Activated CD4-positive, alpha-beta T cell treated with anti-CD3 and anti-CD28 coated beads, Interleukin-2, Interleukin-4, amounts not matched to agents 100 ng/mL and 50 ng/mL, durations not matched to agents 16 hours and 8 hours (primary cell): ENCODE results near the gene RNASE7.
"Not testable (repeated sequence)": the region's sequence is repeated elsewhere in the genome, so short reads cannot be mapped to it uniquely, and the experiment has no call there.

ENCODE experiments used
- DNase-seq: peaks from one replicate; pipeline ENCODE4 v3.0.0-alpha.2; 2020; ENCODE audit warnings: low spot score

RNASE7 gene

DNA sequence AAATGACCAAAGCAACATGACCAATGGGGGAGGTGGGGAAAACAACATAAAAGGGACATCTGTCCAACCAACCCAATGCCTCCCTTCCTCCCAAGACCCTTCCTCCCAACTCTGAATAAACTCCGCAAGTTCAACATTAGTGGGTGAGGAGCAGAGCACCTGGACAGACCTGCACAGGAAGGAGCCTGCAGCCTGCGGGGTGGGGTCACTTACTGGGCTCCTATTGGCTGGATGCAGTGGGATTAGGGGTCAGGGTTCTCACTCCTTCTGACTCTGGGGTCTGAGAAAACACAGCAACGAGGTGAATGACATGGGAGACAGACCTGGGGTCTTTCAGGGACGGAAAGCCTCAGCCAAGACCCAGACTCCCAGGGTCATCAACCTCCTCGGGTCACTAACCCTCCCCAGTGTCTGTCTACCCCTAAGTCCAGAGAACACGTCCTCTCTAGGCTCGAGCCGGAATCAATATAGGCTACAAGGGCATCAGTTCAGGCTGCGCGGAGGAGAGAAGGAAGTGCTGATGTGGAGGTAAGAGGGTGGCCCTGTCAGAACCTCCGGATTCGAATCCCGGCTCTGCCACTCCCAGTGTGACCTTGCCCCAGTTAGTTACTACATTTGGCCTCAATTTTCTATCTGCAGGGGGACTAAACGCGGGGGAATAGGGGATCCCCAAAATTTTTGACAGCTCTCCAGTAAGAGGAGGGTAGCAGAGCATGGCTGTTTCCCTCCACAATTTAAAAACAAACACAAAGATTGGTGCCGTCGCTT is 18.2 kb upstream of the RNASE7 start:
- no peak for DNase-seq

DNA sequence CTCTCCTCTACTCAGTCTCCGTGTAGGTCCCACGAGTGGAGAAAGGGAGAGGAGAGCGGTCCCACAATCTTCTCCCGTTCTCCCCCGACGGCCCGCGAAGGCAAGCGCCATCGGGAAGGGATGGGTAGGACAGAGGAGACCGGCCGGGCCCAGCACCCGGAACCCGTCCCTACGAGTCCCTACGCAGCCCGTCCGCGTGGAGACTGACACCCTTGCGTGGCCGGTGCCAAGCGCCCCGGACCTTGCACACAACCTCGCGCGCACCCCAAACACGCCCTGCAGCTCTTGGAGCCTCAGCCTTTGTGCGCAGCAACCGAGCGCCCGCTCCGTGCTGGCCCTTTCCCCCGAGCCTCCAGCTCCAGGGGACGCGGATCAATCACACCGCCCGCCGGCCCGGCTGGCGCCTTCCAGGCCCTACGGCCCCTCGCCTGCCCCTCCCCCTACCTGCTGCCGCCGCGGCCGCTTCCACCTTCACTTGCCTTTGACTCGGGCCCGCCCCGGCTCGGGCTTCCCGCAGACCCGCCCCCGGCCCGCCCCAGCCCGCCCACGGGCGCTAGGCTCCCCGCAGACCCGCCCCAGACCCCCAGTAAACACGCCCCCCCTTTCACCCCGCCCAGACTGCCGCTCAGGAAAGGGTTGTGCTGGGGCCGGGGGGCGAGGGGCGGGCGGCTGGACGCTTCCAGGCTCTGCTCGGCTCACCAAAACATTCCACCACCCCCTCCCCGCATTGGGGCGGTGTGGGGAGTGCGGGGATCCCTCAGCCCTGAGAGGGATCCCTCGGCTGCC is 17.4 kb upstream of the RNASE7 start, which contains the start of gene NDRG2:
Gene NDRG2 (minus strand): TSS at position 477 of the 786 bp plus-strand sequence. CDS start 1,746 bp downstream, outside the sequence.
- DNase-seq: peak; percentile 31

DNA sequence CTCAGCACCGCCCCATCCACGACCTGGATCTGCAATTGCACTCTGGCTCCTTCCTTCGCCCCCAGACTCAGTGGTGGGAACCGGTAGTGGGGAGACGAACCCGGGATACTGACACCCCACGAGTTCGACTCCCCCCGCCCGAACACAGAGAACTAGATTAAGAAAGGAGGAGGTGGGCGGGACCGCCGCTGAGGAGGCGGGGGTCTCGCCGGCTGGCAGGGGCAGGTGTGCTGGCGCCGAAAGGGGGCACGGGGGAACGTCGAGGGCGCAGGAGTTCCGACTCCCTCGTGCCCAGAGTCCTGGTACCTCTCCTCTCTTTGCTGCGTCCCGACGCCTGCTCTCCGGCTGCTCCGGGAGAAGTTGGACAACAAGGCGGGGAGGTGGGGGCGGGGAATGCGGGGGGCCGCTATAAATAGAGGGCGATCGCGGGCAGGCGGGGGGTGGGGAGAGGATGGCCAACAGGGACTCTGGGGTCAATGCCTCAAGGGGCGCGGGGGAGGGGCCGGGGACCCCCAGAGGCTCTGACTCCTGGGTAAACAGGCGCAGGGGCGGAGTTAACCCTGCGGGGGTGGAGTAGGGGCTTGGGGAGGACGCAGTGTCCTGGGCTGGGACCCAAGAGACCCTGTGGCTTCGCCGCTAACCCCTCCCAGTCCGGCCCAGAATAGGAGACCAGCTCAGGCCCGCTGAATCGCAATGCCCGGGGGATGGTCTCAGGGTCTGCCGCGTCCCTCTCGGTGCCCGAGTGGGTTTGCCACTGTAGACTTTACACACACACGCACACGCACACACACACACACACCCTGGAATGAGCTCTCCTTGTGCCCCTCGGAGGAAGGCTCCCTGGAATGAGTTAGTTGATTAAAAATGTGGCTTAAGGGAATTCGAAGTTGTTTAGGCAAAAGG is 16.5 kb upstream of the RNASE7 start:
- no peak for DNase-seq

DNA sequence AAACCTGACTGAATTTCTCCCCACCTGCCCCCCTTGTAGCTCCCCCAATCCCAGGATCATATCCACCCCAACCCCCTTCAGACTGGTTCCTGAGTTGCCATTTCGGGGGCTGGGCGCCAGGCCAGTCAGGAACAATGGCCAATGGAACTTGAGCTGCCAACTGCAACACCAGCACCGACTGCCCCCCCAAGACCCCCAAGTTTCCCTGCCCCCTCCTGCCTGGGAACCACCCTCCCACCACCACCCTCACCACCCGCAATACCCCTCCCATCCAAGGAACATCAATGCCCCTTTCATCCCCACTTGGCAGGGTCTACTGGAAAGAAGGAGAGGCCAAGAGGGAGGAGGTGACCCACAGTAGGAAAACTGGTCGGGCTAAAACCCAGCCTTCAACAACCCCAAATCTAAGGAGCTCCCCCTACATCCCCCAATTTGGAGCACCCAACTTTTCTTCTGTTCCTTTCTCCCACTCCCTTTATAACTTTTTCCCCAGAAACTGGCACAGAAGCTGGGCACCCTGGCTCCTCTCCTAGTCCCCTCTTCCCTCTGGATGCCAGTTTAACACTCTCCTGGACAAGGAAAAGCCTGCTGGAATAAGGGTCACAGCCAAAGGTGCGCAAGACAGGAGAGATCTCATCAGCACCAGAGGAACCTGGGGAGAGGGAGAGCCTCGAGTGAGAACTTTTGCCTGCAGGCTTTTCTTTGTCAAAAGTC is 15.7 kb upstream of the RNASE7 start:
- DNase-seq: no peak

DNA sequence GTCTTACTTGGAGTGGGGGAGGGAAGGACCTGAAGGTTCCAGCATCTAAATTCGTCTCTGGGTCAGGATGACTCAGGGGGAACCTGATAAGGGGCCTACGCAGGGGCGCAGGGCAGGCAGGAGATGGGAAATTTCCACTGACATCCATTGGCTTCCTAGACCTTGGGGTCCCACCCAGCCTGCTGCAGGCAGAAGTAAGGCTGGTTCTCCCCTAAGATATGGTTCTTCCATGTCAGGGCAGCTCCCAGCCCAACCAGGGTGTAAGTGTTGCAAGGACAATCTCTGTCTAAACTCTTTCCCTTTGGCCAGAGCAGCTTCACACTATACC is 15.2 kb upstream of the RNASE7 start:
- DNase-seq: no peak

DNA sequence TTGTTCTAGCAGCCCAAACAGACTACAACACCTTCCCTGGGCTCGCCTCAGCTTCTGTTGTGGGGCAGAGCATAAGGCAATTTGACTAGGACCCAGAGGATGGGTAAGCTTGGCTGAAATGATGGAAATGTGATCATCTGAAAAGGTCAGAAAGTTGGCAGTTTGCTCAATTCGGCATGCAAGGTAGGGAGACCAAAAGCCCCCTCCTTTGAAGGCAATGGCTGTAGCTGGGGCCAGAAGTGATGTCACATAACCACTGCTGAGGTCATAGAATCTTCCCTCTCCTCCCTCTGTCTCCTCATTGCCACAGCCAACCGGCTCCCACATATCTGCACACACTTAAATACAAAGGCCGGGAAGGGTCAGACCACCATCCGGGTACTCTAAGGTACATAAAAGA is 12.2 kb upstream of the RNASE7 start, which contains the start of gene TPPP2:
Gene TPPP2 (plus strand): TSS at position 301 of the 400 bp plus-strand sequence. CDS start 365 bp downstream, outside the sequence.
- DNase-seq: no peak

- DNase-seq: no peak
These were observed 11.6 kb upstream of the RNASE7 start for GRCh38 chr14:21030531-21030930.

DNA sequence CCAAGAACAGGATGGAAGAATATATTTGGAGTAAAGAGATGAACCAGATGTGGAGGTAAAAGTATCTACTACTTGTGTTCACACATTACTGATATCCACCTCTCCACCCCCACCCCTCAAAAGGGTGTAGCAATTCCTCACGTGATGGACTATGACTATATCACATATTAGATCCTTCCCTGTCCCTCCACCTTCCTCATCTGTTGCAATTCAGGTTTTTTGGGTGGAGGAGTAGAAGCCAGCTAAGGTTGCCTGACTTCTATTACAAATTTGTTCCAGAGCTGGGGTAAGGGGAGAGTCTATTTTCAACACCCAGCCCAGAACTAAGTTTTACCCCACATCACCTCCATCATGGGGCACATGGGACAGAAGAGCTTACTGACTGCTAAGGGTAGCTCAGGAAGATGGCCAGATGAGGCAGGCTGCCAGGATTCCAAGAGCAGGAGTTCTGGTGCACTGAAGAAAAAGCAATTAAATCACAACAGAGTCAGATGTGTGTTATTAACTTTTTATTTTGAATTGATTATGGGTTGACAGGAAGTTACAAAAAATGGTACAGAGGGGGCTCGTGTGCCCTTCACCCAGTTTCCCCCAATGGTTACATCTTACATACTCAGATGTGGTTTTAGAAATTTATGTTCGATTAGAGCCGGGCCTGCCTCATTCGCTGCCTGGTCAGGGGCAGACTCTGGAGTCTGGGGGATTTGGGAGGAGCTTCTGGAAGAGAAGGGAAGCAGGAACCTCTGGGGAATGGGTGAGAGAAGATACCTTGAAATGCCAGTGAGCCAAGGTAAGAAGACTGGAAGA is 9.6 kb upstream of the RNASE7 start:
- DNase-seq: no peak

DNA sequence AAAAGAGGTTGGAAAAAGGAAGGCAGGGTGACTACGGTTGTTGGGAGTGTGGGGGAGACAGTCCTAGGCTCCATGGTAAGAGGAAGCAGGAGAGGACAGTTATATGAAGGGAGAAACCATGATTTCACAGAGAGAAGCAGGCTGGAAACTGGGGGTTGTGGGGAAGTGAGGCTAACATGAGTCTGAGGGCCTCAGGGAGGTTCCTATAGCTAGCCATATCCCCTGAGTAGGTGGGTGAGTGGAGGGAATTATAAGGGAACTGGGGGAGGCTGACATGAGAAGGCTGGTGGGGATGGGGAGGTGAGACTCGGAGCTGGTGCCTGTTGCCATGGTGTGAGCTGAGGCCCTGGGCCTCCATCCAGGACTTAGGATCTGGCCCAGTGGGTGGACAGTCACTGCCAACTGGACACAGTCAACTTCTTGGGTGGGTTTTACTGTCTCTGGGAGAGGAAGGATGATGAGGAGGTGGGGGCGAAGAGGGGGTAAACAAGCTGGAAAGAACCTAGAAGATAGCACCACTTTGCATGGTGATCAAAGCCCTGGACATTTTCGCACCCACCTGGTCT is 8.9 kb upstream of the RNASE7 start:
- DNase-seq: no peak

DNA sequence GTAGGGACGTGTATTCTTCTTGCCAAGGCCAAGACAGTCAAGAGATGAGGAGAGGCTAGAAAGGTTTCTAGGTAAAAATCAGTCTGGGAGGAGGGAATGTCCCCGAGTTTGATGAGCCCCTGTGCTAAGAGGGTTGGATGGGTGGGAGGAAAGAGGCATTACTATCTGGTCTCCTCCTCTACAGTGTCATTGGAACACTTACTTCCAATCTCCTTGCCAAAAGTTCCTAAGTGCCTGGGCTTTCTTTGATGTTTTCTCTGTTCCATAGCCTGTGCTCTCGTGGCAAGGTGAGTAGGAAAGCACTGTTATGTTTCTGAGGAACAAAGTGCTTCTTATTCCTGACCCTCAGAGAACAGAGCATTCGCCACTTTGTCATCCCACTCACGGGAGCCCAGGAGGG is 7.5 kb upstream of the RNASE7 start, which contains the start of gene RNASE13:
Gene RNASE13 (minus strand): TSS at position 101 of the 400 bp plus-strand sequence. CDS start 519 bp downstream, outside the sequence.
- no peak for DNase-seq

DNA sequence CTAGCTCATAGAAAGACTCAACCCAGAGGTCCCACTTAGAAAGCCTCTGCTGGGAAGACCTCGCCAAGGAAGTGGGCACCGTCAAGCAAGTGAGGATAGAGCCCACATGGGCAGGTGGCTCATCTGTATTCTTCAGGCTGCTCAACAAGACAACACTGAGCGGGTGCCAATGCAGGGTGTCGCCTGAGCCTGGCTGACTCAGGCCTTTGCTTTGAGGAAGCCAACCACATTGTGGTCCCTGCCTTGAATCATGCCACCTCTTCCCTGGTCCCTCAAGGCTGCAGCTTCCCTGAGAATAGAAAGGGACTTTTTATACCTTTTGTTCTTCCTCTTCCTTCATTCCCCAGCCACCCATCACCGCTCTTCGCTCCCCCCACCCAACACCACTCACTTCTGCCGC is 5.4 kb upstream of the RNASE7 start:
- DNase-seq: no peak

DNA sequence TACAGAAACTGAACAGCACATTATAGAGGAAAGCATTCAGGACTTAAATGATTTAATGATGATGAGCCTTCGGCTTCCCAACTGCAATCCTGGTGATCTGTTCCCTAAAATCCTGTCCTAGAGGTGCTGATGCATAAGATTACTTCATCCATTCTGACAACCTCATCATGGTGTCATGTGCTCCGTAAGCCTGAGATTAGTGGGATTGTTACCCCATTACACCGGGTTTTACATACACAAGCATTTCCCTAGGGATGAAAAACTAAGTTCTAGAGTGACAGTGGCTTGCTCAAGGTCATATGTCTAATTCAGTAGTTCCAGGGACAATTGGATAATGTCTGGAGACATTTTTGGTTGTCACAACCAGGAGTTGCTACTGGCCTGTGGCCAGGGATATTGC is 5.0 kb upstream of the RNASE7 start:
- DNase-seq: no peak

DNA sequence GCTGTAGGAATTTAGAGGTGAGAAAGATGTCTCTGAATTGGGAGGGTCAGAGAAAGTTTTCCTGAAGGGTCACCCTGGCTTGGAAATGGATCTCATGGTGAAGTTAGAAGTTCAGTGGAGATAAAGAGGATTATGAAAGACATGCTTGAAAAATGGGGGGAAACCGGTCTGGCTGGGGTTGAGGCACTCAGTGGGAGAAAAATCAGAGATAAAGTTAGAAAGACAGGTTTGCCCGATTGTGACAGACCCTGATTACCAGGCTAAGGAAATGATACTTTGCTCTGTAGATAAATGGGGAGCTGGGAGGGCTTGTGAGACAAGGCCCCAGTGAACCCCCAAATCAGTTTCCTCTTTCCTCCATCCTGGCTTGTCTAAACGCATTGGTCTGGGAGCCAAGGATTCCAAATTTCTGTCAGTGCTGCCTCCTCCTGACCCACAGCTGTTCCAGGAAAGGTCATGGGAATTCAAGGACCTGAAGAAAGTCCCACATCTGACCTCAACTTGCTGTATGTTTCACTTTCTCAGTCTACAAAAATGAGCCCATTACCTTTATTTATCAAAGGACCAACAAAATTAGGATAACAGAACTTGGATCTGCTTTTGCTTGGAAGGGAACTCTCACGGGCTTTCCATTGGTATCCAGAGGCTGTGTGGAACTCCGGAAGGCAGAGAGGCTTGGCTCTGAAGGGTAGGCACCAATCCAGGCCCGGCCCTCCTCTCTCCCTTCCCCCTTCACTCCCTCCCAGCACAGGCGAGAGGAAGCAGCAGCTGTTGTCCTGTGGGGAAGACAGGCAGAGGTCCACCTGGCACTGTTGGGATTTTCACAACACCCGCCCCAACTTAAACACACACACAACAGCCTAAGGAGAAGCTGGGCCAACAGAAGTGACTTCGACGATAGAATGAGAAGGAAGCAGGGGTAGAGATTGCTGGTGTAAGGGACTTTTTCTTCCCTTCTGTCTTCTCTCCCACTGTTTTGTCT is 3.4 kb upstream of the RNASE7 start:
- DNase-seq: no peak

GRCh38 chr14:21039585-21040369 is 2.4 kb upstream of the RNASE7 start:
- no peak for DNase-seq

DNA sequence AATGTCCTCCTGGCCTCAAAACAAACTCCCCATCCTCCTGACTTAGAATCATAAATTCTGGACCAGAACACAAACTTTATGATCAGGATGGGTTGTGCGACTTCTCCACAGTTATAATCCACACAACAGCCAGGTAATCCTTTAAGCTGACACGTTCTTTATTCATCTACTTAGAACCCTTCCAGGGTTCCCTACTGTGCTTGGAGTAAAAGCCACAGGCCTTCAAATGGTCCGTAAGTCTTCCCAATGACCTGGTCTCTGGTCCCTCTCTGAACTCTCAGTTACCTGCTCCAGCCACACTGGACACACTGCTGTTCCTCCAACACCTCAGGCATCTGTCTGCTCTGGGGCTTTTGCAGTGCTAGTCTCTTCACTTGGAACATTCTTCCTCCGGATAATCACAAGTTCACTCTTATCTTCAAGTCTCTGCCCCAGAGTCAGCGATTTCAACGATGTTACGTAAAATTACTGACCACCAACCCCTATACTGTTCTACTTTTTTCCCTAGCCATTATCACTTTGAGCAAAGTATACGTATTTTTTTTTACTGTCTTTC is 1.7 kb upstream of the RNASE7 start:
- no peak for DNase-seq

- not testable (repeated sequence) for DNase-seq
These were observed 1.2 kb upstream of the RNASE7 start for GRCh38 chr14:21040941-21041340.

GRCh38 chr14:21042918-21043317 is 756 bp downstream of the RNASE7 start:
- no peak for DNase-seq
